Measurements from ENCODE around the gene HS1BP3.

Gene HS1BP3

DNA sequence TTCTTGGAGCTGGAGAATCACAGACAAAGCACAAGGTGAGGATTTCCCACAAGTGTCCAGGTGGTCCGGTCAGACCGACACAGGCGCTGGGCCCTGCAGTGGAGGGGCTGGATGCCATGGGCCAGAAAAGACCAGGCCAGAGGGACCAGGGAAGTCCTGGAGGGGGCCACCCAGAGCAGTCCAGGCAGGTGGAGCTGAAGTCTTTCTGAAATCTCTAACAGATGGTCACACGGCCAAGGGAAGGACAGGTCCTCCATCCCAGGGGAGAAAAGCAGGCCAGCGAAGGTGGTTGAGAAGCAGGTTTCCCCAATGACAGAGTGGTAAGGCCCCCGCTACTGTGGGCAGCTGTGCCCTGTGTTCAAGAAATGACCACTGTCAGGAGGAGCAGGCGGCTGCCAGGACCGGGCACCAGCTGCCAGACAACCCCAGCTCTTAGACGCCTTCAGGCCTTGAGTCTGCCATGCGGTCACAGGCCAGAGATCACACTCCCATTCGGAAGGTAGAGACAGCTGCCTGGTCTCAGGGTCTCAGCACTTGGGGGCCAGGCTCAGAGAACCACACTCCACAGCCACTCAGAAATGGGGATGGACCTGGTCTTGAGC lies 25.9 kb downstream of the HS1BP3 start:
- H3K27me3 Mint-ChIP-seq: no peaks in the 10 kb centered on the region
- no peaks in the 10 kb centered on the region for H3K4me1 Mint-ChIP-seq (ENCODE audit: low read depth)
- no peak overlapping the region for H3K4me3 Mint-ChIP-seq
- peaks cover 5% of the 10 kb centered on the region for H3K36me3 Mint-ChIP-seq (ENCODE audit: low read depth)
- H3K9me3 Mint-ChIP-seq: no peaks in the 10 kb centered on the region
- no peak overlapping the region for H3K27ac Mint-ChIP-seq

DNA sequence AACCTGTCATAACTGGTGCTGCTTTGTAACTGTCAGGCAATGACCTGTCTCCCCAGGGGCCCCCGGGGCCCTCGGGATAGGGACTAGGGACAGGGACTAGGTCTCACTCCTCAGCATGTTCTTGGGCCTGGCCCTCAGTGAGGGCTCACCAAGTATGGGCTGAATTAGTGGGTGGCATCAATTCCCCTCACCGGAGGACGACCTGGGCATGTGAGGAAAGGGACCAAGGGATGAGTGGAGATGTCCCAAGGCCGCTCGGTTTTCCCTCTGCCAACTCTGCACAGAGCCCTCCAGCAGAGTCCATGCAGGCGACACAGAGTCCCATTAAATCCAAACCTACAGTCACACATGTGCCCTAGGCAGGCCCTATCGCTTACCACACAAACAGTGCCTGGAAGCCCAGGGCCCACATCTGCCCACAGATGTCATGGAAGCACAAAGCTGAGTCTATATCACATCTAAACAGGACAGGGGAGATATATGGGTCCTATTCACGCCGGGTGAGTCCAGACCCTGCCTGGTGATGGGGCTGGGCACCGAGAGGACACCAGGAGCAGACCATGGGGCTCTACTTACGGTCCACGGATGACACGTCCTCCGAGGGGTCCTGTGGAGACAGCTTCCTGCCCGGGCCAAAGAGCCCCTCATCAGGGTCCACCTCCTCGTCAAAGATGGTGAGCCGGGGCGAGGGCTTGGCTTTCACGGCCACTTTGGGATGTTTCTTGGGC lies 26.6 kb downstream of the HS1BP3 start:
- Mint-ChIP-seq H3K4me1 (ENCODE audit: low read depth) (no peaks in the 10 kb centered on the region), H3K4me3 (no peak overlapping the region), H3K9me3 (no peaks in the 10 kb centered on the region), H3K27ac (no peak overlapping the region), H3K27me3 (no peaks in the 10 kb centered on the region), H3K36me3 (ENCODE audit: low read depth) (peaks cover 5% of the 10 kb centered on the region)

DNA sequence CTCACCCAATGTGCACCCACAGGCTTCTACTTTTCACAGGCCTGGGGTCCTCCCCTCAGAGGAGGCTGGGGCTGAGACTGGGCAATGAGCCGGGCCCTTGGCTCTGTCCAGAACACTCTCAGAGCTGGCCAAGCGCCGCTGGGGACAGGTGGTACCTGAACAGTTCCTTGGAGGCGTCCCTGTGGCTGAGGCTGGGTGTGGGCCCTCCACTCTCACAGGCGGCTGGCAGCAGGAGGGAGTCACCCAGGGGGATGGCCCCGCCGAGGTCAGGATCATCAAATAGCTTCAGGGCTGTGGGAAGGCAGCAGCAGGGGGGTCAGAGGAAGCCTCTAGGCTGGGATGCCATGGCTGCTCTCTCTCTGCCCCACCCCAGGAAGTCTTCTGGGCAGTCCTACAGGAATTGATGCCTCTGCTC lies 27.1 kb downstream of the HS1BP3 start:
- H3K9me3 Mint-ChIP-seq: no peaks in the 10 kb centered on the region
- no peak overlapping the region for H3K4me3 Mint-ChIP-seq
- no peaks in the 10 kb centered on the region for H3K27me3 Mint-ChIP-seq
- peaks cover 5% of the 10 kb centered on the region for H3K36me3 Mint-ChIP-seq (ENCODE audit: low read depth)
- H3K4me1 Mint-ChIP-seq (ENCODE audit: low read depth): no peaks in the 10 kb centered on the region
- H3K27ac Mint-ChIP-seq: no peak overlapping the region

DNA sequence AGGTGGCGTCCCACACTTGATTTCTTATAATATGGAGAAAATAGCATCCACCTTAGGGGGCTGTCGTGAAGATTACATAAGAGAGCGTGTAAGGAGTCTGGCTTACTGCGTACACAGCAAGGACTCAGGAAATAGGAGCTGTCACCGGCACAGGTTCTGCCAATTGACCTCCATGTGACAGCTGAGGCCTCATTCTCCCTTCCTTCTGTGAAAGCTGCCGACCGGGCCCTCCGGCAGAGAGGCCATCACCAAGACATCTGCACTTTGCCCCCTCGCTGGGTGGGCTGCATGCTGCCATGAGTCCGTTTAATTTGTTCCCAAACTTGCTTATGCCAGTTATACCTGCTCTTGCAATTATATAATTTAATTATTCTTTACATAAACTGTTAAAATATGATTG lies 27.7 kb downstream of the HS1BP3 start:
- Mint-ChIP-seq H3K27ac (no peak overlapping the region), H3K27me3 (no peaks in the 10 kb centered on the region), H3K36me3 (ENCODE audit: low read depth) (peaks cover 5% of the 10 kb centered on the region), H3K4me1 (ENCODE audit: low read depth) (no peaks in the 10 kb centered on the region), H3K4me3 (no peak overlapping the region), H3K9me3 (no peaks in the 10 kb centered on the region)

DNA sequence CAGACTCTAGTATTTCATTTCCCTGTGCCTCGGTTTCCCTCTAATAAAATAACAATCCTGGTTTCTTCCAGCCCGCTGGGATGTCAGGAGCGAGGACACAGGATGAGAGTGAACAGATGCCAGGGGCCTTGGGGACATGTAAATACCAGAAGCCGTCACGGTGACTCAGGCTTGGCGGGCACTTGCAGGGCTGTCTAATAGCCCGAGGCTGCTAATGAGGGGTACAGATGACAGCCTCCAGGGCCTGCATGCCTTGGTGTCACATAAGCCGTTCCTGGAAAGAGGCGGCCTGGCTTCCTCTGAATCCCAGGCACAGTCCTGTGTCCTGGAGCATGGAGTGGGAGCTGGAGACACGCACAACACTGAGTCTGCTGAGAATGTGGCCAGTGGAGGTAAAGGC lies 28.2 kb downstream of the HS1BP3 start:
- Mint-ChIP-seq H3K27me3 (no peaks in the 10 kb centered on the region), H3K27ac (no peak overlapping the region)

DNA sequence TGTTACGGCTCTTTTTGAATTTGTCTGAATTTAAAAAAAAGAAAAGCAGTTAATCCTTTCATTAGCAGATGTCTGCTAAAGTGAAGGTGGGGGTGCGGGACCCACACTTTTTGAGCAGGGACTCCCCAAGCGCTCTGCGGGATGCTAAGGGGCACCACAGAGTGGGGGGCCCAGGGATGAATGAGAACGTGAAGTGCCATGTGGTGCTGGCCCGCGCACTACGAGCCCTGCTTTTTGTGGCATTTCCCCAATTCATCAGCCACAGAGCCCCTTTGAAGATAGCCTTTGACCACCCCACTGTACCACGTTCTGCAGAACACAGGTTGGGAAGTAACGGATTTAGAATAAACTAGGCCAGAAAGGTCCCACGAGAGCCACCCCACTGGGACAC lies 28.6 kb downstream of the HS1BP3 start:
- H3K27ac Mint-ChIP-seq: no peak overlapping the region
- H3K4me3 Mint-ChIP-seq: no peak overlapping the region
- no peaks in the 10 kb centered on the region for H3K4me1 Mint-ChIP-seq (ENCODE audit: low read depth)
- H3K36me3 Mint-ChIP-seq (ENCODE audit: low read depth): peaks cover 5% of the 10 kb centered on the region
- H3K27me3 Mint-ChIP-seq: no peaks in the 10 kb centered on the region
- no peaks in the 10 kb centered on the region for H3K9me3 Mint-ChIP-seq

More for the DNA sequence above, 28.2 kb downstream of the HS1BP3 start:
- Mint-ChIP-seq H3K4me3 (no peak overlapping the region), H3K36me3 (ENCODE audit: low read depth) (peaks cover 5% of the 10 kb centered on the region), H3K9me3 (no peaks in the 10 kb centered on the region), H3K4me1 (ENCODE audit: low read depth) (no peaks in the 10 kb centered on the region)

DNA sequence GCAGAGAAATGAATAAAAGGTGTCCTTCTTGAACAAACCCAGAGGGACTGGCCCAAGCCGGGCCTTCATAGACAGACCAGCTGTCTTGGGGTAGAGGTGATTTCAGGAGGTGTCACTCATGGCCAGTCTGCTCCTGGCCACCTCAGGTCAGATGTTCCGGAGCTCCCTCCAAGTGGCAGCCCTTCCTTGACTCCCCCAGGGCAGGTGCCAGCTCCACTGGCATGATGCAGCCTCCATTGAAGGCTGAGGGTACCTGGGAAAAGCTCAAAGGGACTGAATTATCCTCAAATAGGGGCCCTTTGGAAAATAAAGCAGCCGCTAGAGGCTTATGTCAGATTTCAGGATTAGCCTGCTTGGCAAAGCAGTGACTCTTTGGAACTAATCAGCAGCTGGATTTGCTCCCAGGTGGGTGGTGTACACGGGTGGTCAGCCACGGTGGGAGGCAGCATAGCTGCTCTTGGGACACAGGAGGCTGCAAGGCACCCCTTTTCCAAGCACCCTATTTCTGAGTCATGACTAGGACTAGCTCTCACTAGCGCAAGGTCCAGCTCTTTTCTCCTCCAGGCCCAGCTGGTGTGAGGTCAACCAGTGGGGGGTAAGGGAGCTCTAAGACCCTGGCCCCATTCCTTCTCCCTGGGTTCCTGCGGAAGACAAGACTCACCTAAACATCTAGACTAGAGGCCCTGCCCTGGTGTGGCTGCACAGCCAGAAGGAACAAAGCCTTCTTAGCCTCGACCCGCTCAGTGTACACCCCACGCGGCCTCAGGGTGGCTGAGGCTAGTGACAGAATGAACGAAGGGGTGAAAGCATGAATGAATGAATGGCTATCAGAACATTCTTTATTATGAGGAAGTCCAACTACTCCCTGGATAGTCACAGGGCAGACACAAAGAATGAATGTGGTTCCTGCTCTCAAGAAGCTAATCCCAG lies 29.3 kb downstream of the HS1BP3 start:
- Mint-ChIP-seq H3K4me3 (no peak overlapping the region), H3K27me3 (no peaks in the 10 kb centered on the region), H3K9me3 (no peaks in the 10 kb centered on the region), H3K36me3 (ENCODE audit: low read depth) (peaks cover 5% of the 10 kb centered on the region), H3K27ac (no peak overlapping the region), H3K4me1 (ENCODE audit: low read depth) (no peaks in the 10 kb centered on the region)

DNA sequence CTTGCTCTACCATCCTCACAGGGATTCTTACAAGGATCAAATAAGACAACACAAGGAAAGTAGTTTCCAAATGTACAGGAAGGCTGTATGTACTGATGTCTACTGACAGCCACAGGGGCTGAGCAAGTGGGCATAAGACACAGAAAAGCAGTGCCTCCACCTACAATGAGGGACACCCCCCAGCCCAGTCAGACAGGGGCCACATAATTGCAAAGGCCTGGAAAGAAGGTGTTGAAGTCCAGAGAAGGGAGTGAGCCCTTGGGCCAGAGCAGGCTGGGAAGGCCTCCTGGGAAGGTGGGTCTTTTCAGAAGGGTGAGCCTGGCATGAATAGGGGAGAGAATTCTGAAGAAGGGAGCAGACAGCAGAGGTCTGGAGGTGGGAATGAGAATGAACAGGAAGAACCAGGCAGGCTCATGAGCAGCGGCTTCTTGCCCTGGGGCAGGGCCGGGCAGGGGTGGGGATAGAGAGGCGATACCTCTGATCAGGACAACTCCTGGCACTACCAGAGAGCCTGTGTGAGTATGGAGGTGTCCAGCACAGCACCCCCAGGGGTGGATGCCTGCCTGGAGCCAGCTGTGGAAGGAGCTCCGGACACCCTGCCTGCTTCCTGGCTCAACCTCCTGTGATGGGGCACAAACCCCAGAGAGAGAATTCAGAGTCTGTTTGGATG lies 30.1 kb downstream of the HS1BP3 start:
- H3K4me1 Mint-ChIP-seq (ENCODE audit: low read depth): no peaks in the 10 kb centered on the region
- no peaks in the 10 kb centered on the region for H3K9me3 Mint-ChIP-seq
- H3K4me3 Mint-ChIP-seq: no peak overlapping the region
- H3K27me3 Mint-ChIP-seq: no peaks in the 10 kb centered on the region
- peaks cover 5% of the 10 kb centered on the region for H3K36me3 Mint-ChIP-seq (ENCODE audit: low read depth)
- H3K27ac Mint-ChIP-seq: no peak overlapping the region

DNA sequence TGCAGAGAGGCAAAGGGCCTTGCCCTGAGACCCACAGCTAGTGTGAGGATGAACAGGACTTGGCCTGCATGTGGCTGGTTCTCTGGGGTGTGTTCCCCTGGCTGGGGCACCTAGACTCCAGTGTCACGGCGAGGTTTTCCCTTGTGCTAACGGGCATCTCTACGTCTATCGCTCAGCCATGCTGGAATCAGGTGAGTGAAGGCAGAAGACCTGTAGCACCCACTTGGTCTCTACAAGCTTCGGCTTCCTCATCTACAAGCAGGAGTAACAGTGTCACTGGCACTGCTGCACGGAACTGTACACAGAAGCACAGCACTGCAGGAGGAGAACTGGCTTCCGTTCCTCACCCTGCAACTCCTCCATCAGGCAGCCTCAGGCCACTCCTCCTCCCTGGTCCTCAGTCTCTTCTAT lies 30.6 kb downstream of the HS1BP3 start:
- Mint-ChIP-seq H3K4me3 (no peak overlapping the region), H3K27ac (no peak overlapping the region), H3K4me1 (ENCODE audit: low read depth) (no peaks in the 10 kb centered on the region), H3K36me3 (ENCODE audit: low read depth) (peaks cover 5% of the 10 kb centered on the region), H3K27me3 (no peaks in the 10 kb centered on the region), H3K9me3 (no peaks in the 10 kb centered on the region)

DNA sequence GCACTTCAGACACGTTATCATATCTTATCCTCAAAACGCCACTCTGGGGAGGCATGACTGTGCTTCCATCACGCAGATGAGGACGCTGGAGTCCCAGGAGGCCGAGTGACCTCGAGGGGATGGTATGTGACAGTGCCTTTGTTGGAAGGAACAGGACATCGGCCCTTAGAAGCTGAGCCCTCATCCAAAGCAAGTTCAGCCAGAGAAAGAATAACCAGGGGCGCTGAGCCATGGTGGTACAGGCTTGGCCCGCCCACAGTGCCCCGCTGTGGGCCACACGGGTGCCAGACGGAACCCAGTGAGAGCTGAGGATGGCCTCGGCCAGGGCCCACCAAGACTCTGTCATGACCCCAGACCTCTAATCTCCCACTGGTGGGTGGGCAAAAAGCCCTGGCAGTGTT lies 31.3 kb downstream of the HS1BP3 start:
- Mint-ChIP-seq H3K4me3 (no peak overlapping the region), H3K9me3 (no peaks in the 10 kb centered on the region), H3K4me1 (ENCODE audit: low read depth) (no peaks in the 10 kb centered on the region), H3K36me3 (ENCODE audit: low read depth) (peaks cover 5% of the 10 kb centered on the region), H3K27me3 (no peaks in the 10 kb centered on the region), H3K27ac (no peak overlapping the region)

DNA sequence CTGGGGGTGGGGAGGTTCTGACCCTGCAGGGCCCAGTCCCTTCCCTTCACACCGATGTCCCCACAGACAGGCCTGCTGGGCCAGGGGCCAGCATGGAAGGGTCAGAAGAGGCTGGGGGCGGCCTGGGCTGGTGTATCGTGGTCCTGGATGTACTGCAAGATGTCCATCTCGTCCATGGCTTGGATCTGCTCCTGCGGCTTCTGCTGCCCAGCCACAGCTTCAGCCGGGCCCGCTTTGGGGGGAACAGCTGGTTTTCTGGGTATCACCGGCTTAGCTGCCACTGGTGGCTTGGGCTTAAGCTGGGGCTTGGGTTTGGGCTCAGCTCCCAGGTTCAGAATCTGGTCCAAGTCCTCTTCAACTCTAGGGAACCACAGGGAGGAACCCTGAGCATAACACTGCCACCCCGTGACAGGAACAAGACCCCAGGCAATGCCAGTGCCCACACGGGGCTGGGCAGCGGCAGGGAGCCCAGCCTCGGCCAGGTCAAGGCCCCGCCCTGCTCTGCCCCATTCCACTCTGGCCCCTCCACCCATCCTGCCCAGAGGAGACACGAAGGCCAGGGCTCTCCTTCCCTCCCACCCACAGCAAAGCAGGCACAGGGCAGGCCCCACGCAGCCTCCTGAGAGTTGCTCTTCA lies 31.9 kb downstream of the HS1BP3 start:
- H3K27me3 Mint-ChIP-seq: no peaks in the 10 kb centered on the region
- H3K4me3 Mint-ChIP-seq: no peak overlapping the region
- no peaks in the 10 kb centered on the region for H3K4me1 Mint-ChIP-seq (ENCODE audit: low read depth)
- H3K36me3 Mint-ChIP-seq (ENCODE audit: low read depth): peaks cover 5% of the 10 kb centered on the region
- H3K9me3 Mint-ChIP-seq: no peaks in the 10 kb centered on the region
- no peak overlapping the region for H3K27ac Mint-ChIP-seq

DNA sequence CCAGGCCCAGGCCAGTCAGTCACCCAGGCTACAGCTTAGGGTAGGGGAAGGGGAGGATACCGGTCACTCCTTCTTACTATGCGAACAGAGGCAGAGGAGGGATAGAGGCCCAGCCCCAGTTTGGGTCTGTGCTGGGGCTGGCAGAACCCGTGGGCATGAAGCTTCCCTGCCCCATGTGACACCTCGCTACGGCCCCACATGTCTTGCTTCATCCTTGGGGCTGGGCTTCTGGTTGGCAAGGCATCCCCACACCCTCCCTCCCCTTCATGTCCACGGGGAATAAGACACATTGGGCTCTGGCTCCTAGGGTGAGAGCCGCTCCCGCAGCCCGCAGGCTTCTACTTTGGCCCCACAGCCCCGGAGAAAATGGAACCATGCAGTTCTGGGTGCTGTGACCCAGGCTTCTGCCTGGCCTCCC lies 32.4 kb downstream of the HS1BP3 start:
- Mint-ChIP-seq H3K27ac (no peak overlapping the region), H3K27me3 (no peaks in the 10 kb centered on the region), H3K4me3 (no peak overlapping the region), H3K4me1 (ENCODE audit: low read depth) (no peaks in the 10 kb centered on the region), H3K9me3 (no peaks in the 10 kb centered on the region), H3K36me3 (ENCODE audit: low read depth) (peaks cover 5% of the 10 kb centered on the region)

DNA sequence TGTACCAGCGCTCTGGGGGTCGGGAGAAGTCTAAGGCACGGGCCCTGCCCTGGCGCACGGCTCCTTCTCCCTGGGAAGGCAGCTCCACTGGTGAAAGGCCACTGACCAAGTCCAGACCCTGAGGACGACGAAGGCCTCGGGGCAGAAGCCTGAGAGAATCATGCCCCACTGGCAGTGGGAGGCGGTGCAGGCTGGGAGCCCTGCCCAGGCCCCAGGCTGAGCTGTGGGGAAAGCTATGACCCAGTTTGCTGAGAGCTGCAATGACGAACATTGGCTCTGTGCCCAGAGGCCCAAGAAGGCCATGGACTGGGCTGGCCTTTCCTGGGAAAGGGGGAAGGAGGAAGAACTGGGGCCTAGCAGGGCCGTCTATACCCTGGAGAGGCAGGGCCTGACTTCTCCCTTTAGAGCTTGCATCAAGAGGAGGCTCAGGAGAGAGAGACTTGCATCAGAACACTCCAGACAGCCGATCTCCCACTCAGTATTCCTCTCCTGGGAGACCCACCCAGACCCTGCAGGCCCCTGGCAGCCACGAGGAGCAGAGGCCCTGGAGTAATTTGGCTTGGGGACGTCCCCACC lies 32.9 kb downstream of the HS1BP3 start:
- no peaks in the 10 kb centered on the region for H3K4me1 Mint-ChIP-seq (ENCODE audit: low read depth)
- H3K36me3 Mint-ChIP-seq (ENCODE audit: low read depth): peaks cover 5% of the 10 kb centered on the region
- no peaks in the 10 kb centered on the region for H3K27me3 Mint-ChIP-seq
- no peak overlapping the region for H3K4me3 Mint-ChIP-seq
- H3K9me3 Mint-ChIP-seq: no peaks in the 10 kb centered on the region
- H3K27ac Mint-ChIP-seq: no peak overlapping the region

DNA sequence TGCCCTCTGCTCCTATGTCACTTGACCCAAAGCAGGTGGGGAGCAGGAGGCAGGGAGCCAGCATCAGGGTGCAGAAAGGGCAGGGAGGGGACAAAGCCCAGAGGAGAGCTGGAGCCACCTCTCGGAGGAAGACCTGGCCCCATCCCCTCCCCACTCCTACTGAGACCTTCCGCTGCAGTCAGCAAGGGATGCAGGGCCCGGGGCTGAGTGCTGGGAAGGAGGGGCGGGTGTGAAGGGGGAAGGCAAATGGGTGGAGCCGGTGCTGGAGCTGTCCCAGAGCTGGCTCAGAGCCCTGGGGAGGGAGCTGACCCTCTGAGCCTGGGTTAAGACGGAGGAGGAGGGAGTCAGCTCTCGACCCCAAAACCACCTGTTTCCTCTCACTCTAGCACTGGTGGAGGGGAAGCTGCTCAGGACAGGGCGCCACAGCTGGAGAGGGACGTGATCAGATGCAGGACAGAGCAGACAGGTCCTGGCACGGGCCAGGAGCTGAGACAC lies 33.8 kb downstream of the HS1BP3 start:
- Mint-ChIP-seq H3K4me3 (no peak overlapping the region), H3K9me3 (no peaks in the 10 kb centered on the region), H3K36me3 (ENCODE audit: low read depth) (peaks cover 5% of the 10 kb centered on the region), H3K27ac (no peak overlapping the region), H3K27me3 (no peaks in the 10 kb centered on the region), H3K4me1 (ENCODE audit: low read depth) (no peaks in the 10 kb centered on the region)
